NCI-H2107 treated with DMSO at 0.1 percent for 48 hours (cell line): ENCODE results near the gene PVRIG.
A peak's percentile ranks its signal among the peaks of the same experiment; 100 is the strongest.
"Not testable (repeated sequence)": the region's sequence is repeated elsewhere in the genome, so short reads cannot be mapped to it uniquely, and the experiment has no call there.

Experiments
- DNase-seq: peaks from one replicate; lab custom pipeline; 2025; ENCODE audit not compliant: unreplicated experiment; lab: John Stamatoyannopoulos, UW

Gene PVRIG

DNA sequence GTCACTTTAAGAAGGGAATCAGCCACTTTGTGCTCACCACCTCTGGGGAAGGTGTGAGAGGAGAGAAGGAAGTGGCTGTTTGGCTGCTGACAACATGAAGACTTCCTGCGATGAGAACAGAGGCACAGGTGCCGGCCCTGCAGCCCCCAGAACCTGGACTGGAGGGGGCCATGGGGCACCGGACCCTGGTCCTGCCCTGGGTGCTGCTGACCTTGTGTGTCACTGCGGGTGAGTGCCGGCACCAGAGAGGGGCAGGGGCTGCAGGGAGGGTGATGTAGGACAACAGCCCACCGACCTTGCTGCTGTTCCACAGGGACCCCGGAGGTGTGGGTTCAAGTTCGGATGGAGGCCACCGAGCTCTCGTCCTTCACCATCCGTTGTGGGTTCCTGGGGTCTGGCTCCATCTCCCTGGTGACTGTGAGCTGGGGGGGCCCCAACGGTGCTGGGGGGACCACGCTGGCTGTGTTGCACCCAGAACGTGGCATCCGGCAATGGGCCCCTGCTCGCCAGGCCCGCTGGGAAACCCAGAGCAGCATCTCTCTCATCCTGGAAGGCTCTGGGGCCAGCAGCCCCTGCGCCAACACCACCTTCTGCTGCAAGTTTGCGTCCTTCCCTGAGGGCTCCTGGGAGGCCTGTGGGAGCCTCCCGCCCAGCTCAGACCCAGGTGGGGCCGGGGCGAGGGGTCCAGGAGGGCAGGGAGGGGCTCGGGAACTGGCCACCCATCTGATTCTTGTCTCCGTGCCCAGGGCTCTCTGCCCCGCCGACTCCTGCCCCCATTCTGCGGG, at the start of gene PVRIG:
TSS of gene PVRIG (plus strand) at position 149 of the 785 bp plus-strand sequence. CDS start at position 171, 22 bp downstream.
- not testable (repeated sequence) for DNase-seq

DNA sequence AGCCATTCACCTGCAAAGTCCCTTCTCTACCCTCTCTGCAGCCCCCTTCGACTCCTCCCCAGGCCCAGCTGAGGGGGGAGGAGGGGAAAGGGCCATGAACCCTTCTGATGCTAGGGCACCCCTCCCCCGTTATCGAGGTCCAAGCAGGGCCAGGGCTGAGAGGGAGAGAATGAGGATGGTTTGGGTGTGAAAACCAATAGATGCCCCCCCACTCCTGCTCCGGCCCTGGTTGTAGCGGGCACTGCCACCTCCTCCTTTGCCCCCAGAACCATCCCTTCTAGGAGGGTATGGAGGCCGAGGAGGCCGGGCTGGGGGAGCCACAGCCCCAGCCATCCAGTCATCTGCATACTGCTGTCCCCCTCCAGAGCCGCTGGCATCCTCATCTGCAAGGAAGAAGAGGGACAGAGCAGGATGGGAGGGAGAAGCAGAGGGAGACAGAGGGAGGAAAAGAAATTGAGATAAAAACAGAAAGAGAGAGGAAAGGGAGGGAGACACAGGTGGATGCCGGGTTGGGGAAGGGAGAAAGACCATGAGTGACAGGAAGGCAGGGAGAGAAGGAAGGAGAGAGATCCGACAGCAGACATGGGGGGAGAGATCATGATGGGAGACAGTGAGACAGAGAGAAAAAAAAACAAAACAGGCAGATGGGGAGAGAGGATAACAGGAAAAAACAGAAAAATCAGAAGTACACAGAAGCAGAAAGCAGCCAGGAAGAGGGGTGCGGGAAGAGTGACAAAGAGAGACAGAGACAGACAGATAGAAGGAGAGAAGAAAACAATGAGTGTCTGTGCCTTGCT, 49.5 kb upstream of the PVRIG start:
- DNase-seq, result no peak

DNA sequence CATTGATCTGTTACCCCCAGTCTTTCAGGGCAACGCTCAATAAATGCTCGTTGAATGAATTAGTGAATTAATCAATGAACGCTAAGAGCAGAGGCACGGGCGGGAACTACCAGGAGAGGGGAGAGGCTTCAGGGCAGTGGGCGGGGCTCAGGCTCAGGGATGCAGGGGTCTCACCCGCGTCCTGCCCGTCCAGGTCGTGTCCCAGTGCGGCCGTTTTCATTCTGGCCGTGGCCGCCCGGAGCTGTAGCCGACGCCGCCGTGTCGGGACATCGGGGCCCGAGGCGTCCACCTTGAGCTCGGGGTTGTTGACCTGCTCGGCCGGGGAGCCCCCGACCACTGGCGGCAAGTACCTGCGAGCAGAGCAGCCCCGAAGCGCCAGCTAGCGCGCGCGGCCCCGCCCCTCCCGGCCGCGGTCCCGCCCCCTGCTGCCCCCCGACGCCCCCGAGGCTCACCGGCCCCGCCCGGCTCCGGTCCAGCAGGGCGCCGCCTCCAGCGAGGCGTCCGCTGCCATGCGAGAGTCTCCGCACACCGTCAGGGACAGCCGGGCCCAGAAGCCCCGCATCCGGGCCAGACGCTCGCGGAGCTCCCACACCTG, 48.6 kb upstream of the PVRIG start:
- no peak for DNase-seq

DNA sequence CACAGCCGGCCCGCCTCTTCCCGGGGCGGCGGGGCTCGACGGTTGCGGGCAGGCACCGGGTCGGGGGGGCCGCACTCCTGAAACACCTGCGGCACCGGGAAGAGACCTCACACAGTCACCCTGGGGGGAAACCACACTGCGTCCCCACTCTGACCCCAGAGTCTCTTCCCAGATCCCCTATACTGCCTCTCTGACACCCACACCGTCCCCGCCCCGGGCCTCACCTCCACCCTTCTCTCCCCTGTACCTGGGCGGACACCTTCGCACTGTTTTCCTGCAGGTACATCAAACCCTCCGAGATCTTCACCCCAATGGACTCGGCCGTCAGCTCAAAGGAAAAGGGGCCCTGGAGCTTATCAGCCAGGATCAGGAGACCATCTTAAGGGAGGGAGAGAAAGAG, 47.9 kb upstream of the PVRIG start:
- no peak for DNase-seq

DNA sequence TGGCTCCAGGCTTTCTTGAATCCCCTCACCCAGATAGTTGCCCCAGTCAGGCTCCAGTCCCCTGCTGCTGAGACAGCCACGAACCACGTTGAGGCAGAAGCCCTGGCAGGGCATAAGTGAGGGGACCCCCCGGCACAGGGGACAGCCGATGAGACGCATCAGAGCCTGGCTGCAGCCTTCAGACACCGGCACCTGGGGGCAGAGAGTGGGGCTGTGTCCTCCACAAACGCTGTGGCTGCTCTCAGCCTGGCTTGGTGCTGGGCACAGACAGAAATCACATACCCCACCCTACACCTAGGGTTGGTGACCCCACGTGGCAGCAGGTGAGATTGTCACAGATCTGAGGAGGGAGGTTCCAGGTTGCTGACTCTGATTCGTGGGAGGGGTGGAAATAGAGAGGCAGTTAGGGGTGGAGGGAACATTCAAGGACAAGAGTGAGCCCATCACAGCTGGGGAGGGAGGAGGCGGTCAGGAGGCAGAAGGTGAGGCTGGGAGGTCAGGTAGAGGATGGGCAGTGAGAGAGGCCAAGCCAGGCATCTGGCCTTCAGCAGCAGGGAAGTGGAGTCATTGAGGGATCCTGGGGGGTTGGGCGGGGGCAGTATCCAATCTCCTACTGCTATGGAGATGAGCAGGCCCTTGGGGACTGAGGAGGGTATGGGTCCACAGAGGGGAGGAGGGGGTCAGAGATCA, 45.8 kb upstream of the PVRIG start:
- DNase-seq, result no peak

DNA sequence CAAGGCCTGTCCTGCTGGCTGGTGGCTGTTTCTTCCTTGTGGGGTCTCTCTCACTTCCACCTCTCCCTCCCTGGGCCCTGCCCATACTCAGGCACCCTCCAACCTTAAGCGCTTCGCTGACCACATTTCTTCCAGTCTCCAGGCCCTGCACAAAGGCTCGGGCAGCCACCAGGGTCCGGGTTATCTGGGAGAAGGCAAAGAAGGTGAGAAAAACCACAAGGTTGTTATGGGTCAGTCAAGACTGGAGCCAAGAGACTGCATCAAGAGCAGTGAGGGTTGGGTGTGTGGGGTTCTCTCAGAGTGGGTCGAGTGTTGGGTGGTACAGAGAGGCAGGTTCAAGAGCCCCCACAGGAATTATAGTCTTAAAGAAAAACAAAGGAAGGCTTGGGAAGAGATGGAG, 45.2 kb upstream of the PVRIG start:
- DNase-seq, result no peak

DNA sequence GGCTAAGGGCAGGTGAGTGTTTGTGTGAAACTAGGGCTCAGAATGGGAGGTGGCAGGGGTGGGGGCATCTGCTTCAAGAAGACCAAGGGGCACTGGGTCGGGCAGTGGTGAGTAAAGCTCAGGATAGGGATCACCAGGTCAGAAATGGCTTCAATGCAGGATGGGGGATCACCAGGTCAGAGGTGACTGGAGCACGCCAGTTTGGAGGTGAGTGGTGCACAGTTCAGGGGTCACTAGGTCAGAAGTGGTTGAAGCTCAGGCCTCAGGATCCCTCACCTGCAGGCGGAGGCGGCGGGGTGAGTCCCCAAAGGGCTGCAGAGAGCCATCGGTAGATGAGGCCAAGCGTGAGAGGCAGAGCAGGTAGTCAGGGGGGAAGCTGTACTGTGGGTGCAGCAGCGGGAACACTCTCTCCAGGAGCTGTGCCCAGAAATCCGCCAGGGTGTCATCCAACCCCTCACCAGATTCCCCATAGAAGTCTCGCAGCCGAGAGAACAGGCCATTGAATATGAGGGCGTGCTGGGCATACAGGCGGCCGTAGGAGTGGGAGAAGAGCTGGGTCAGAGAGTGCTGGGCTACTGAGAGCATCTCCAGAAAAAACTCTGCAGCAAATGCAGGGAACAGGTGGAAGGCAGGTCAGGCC, 44.3 kb upstream of the PVRIG start:
- no peak for DNase-seq

DNA sequence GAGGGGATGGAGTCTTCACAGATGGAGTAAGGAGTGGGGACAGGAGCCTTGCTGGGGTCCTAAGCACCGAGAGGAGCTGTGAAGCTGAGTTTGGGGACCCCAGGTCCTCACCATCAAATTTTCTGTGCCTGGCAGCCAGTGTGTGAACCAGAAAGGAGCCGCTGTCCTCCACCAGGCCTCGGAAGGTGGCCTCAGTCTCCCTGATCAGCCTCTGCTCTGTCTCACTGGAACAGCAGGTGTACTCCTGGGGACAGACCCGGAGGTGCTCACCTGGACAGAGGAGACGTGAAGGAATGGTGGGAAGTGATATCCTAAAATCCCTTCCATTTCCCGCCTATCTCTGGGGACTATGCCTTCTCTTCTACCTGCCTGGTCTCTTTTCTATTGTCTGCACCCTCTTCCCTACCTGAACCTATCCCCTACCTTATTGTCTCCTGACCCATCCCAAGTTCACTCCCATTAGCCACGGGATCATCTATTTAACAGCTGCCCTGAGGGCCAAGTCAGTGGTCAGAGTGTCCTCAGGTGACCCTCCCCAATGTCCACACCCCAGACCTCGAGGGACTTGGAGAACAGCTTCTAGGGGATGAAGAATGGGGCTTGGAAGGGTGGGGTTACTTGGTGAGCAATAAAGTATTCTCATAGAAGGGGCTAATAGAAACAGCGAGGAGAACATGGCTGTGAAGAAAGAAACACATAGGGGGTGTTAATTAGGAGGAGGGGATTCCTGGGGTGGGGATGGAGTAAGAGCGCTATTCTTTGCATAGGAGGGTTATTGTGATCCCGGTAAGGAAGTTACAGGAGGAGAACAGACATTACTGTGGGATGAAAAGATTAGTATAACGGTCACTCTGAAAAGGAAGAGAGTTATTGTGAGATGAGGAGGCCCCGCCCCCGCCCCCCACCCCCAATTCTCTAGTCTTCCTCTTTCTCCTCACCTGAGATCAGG, 43.4 kb upstream of the PVRIG start:
- no peak for DNase-seq

DNA sequence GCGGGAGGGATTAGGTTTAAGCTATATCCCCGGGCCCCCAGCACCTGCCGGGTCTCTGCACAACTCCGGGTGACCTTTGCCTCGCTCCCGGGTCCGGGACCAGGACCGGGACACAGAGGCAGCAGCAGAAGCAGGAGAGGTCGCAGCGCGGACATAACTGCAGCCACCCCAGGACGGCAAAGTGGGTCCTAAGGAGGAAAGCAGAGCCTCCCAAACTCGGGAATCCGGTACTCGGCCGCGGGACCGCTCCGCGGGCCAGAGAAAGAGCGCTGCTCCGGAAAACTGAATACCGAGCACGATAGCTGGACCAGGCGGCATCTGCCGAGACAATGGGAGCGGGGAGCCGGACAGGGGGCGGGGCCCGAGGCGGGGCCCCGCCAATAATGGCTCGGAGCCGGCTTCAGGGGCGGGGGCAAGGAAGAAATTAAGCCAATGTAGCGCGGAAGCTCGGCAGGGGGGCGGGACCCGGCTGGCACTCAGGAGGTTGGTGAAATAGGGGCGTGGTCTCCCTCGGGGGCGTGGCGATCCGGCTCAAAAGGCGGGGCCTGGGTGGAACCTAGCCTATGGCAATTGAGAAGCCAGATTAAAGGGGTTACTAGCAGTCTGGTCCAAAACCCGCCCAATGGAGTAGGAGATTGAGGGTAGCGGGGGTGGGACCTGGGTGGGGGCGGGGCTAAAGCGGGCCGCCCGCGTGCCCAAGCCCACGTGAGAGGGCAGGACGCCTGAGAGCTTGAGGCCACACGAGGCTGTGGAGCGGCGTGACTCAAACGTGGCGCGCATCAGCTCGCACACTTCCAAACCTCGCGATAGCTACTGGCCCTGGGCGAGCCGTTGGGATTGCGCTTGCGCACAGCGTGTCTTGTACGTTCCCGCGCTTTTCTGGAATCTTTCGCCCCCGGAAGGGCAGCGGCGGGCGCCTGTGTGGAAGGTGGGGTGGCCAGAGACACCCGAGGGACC, 42.4 kb upstream of the PVRIG start, which contains the start of the genes GPC2 and STAG3:
TSS of gene GPC2 (minus strand) at position 337 of the 957 bp plus-strand sequence. CDS start at position 155, 182 bp downstream.
TSS of gene STAG3 (plus strand) at position 874 of the 957 bp plus-strand sequence. CDS start 2,639 bp downstream, outside the sequence.
- DNase-seq, result peak; percentile 96

DNA sequence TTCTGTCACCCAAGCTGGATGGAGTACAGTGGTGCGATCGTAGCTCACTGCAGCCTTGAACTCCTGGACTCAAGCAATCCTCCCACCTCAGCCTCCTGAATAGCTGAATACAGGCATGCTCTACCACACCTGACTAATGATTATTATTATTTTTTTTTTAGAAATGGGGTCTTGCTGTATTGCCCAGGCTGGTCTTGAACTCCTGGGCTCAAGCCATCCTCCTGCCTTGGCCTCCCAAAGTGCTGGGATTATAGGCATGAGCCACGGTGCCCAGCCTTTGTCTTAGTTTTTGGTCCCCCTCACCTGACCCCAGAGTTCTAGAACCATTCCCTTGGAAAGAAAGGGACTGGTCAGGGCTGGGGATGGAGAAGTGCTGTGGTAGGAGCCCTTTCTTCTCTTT, 39.7 kb upstream of the PVRIG start:
- DNase-seq, result not testable (repeated sequence)

DNA sequence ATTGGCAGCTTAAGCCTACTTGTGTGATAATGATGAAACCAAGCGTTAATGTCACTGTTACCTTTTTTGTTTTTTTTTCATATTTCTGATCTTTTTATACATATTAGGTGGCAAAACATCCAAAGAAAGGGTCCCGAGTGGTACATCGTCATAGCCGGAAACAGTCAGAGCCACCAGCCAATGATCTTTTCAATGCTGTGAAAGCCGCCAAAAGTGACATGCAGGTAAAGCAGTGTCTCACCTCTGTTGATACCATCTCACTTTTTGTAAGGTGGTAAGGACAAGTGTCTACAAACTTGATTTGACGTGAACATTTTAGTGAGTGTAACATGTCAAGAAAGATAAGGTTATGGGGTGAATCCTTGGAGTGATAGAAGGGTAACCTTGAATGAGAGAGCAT, 37.1 kb upstream of the PVRIG start:
- DNase-seq, result not testable (repeated sequence)

DNA sequence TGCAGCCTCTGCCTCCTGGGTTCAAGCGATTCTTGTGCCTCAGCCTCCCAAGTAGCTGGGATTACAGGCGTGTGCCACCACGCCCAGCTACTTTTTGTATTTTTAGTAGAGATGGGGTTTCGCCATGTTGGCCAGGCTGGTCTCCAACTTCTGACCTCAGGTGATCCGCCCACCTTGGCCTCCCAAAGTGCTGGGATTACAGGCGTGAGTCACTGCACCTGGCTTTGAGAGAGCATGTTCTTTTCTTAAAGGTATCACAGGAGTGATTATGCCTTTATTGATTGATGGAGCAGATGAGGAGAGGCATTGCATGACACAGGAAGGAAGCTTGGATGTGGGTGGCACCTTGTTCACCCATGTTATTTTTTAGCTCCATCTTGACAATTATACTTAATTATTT, 36.7 kb upstream of the PVRIG start:
- DNase-seq, result not testable (repeated sequence)

DNA sequence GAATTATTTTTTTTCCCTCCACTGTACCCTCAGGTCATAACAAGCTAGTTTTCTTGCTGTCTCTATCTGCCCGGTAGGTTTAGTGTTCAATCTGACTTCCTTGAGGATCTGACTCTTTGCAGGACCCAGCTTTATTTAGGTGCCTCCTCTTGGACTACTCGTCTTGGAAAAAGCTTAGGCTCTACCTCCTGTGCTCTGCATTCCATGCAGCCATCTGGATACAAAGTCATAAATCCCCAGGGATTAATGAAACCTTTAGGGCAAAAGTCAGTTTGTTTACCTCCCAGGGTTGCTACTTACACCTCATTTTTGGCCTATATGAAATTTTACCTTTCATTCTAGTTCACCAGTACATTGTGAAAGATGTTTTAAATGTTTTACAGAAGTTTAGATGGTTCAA, 34.0 kb upstream of the PVRIG start:
- no peak for DNase-seq

DNA sequence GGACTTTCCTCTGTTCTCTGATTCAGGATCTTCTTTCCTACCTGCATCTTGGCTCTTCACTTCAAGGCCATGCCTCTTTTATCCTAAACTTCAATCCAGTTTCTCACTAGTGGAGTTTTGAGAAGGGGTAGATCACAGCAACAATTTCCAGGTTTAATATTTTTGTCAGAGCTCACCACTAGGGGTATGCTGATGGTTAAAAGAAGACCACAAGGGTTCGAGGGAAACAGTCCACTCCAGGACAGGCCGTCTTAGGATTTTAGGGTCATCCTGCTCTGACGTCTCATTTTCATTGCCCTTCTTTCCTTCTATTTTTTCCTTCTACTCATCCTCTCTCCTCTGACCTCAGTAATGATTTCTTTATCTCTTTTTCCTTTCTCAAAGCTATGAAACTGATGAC, 30.7 kb upstream of the PVRIG start:
- DNase-seq, result no peak

DNA sequence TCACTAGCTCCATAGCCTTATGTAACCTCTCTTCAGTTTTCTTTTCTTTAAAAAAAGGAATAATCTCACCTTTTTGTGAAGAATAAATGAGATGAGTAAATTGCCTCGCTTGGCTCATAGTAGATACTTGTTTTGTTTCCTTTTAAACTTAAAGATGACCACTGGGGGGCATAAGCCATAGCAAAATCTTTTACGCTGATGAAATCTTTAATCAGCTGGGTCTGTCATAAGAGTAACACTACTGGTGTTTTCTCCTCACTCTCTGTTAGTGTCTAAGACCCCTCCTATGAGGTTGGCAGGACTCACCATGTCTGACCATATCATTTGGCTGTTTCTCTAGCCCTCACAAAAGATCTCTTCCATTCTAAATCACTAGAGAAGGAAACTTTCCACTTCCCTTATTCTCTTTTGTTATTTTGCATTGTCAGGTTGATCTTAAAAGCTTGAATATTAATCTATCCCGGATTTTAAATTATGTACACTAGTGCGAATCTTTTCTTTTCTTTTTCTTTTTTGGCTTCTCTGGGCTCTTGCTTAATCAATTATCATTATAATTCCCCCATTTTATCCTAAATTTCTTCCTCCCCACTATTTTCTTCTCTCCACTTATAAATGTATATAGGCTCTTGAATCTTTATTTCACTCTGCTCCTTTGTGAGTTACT, 29.6 kb upstream of the PVRIG start:
- DNase-seq, result no peak

DNA sequence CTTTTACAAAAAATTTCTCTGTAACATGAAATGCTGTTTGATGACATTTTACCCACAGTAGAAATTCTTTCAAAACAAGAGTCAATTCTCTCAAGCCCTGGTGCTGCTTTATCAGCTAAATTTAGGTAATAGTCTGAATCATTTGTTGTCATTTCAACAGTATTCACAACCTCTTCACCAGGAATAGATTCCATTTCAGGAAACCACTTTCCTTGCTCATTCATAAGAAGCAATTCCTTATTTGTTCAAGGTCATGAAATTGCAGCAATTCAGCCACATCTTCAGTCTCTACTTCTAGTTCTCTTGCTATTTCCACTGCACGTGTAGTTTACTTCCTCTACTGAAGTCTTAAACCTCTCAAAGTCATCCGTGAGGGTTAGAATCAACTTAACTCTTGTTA, 28.0 kb upstream of the PVRIG start:
- no peak for DNase-seq

DNA sequence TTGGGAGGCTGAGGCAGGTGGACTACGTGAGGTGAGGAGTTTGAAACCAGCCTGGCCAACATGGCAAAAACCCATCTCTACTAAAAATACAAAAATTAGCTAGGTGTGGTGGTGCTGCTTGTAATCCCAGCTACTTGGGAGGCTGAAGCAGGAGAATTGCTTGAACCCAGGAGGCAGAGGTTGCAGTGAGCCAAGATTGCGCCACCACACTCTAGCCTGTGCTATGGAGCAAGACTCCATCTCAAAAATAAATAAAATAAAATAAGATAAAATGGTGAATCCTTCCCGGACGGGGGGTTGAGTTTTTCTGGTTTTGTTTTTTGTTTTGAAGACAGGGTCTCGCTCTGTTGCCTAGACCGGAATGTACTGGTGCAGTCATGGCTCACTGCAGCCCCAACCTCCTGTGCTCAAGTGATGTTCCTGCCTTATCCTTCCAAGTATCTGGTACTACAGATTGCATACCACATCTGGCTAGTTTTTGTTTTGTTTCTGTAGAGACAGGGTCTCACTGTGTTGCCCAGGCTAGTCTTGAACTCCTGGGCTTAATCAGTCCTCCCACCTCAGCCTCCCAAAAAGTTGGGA, 27.4 kb upstream of the PVRIG start:
- not testable (repeated sequence) for DNase-seq
